ENCODE results near the gene ERMP1.
A peak's percentile ranks its signal among the peaks of the same experiment; 100 is the strongest.

ERMP1 gene

GRCh38 chr9:5750569-5750968, 82.3 kb downstream of the ERMP1 start:
- Histone ChIP-seq H3K36me3 (replicated peaks; ENCODE audit: insufficient read depth, low read length) (no peaks in the 10 kb centered on the region), H3K4me1 (ENCODE audit: low read length) (peaks cover 15% of the 10 kb centered on the region), H3K9ac (ENCODE audit: low read length) (no peak overlapping the region; the same call in 1 of the 2 replicates), H3K9me2 (replicated peaks; ENCODE audit: insufficient read depth, low read length) (no peaks in the 10 kb centered on the region), H4K20me1 (ENCODE audit: insufficient read depth, low read length) (no peaks in the 10 kb centered on the region), H3F3A (ENCODE audit: insufficient read depth, low read length) (peaks cover 11% of the 10 kb centered on the region; the same call in 1 of the 2 replicates), H3K27me3 (replicated peaks; ENCODE audit: insufficient read depth, low read length) (no peaks in the 10 kb centered on the region), H3K4me3 (ENCODE audit: low read length) (no peak overlapping the region), H3K27ac (ENCODE audit: low read length) (peak overlapping the region; percentile 55; the same call in 1 of the 2 replicates), H3K79me2 (ENCODE audit: low read length) (peaks cover 5% of the 10 kb centered on the region; the same call in 1 of the 2 replicates), H3K4me2 (ENCODE audit: low read depth, low read length) (peak overlapping the region; percentile 22; the same call in 1 of the 2 replicates), H2AFZ (ENCODE audit: low read length) (no peak overlapping the region), H3K9me3 (replicated peaks; ENCODE audit: insufficient read depth, low read length) (no peaks in the 10 kb centered on the region)
- DNase-seq = peak; percentile 46
- no peak for TF ChIP-seq EZH2 (optimal IDR thresholded peaks at IDR 0.05; ENCODE audit: low read depth, low read length)
- TF ChIP-seq EZH2phosphoT487 (IDR thresholded peaks at IDR 0.05; ENCODE audit: low read length) = no peak
- TF ChIP-seq CTCF (IDR thresholded peaks at IDR 0.05; ENCODE audit: low read length) = no peak

- Histone ChIP-seq H3K27ac (ENCODE audit: low read length) (no peak overlapping the region), H3K9me3 (replicated peaks; ENCODE audit: insufficient read depth, low read length) (no peaks in the 10 kb centered on the region), H3K4me2 (ENCODE audit: low read depth, low read length) (no peak overlapping the region), H2AFZ (ENCODE audit: low read length) (no peak overlapping the region), H3K36me3 (replicated peaks; ENCODE audit: insufficient read depth, low read length) (no peaks in the 10 kb centered on the region), H3K79me2 (ENCODE audit: low read length) (peaks cover 5% of the 10 kb centered on the region; the same call in 1 of the 2 replicates), H3F3A (ENCODE audit: insufficient read depth, low read length) (peaks cover 11% of the 10 kb centered on the region; the same call in 1 of the 2 replicates), H3K4me1 (ENCODE audit: low read length) (peaks cover 11% of the 10 kb centered on the region), H3K4me3 (ENCODE audit: low read length) (no peak overlapping the region), H3K9ac (ENCODE audit: low read length) (no peak overlapping the region), H3K27me3 (replicated peaks; ENCODE audit: insufficient read depth, low read length) (no peaks in the 10 kb centered on the region), H3K9me2 (replicated peaks; ENCODE audit: insufficient read depth, low read length) (no peaks in the 10 kb centered on the region), H4K20me1 (ENCODE audit: insufficient read depth, low read length) (no peaks in the 10 kb centered on the region)
- TF ChIP-seq EZH2 (optimal IDR thresholded peaks at IDR 0.05; ENCODE audit: low read depth, low read length) (no peak), EZH2phosphoT487 (IDR thresholded peaks at IDR 0.05; ENCODE audit: low read length) (no peak), CTCF (IDR thresholded peaks at IDR 0.05; ENCODE audit: low read length) (no peak)
- DNase-seq = no peak
These were observed 83.6 kb downstream of the ERMP1 start for GRCh38 chr9:5749306-5749705.

- Histone ChIP-seq H3K9ac (ENCODE audit: low read length) (no peak overlapping the region), H3K4me1 (ENCODE audit: low read length) (peaks cover 11% of the 10 kb centered on the region), H3K9me2 (replicated peaks; ENCODE audit: insufficient read depth, low read length) (no peaks in the 10 kb centered on the region), H2AFZ (ENCODE audit: low read length) (no peak overlapping the region), H3K27ac (ENCODE audit: low read length) (peak overlapping the region; percentile 3; the same call in 1 of the 2 replicates), H3F3A (ENCODE audit: insufficient read depth, low read length) (peaks cover 11% of the 10 kb centered on the region; the same call in 1 of the 2 replicates), H3K27me3 (replicated peaks; ENCODE audit: insufficient read depth, low read length) (no peaks in the 10 kb centered on the region), H3K4me3 (ENCODE audit: low read length) (no peak overlapping the region), H3K79me2 (ENCODE audit: low read length) (peaks cover 5% of the 10 kb centered on the region; the same call in 1 of the 2 replicates), H4K20me1 (ENCODE audit: insufficient read depth, low read length) (no peaks in the 10 kb centered on the region), H3K36me3 (replicated peaks; ENCODE audit: insufficient read depth, low read length) (no peaks in the 10 kb centered on the region; the same call in 1 of the 2 replicates), H3K4me2 (ENCODE audit: low read depth, low read length) (no peak overlapping the region), H3K9me3 (replicated peaks; ENCODE audit: insufficient read depth, low read length) (no peaks in the 10 kb centered on the region)
- TF ChIP-seq CTCF (IDR thresholded peaks at IDR 0.05; ENCODE audit: low read length) (no peak), EZH2 (optimal IDR thresholded peaks at IDR 0.05; ENCODE audit: low read depth, low read length) (no peak), EZH2phosphoT487 (IDR thresholded peaks at IDR 0.05; ENCODE audit: low read length) (no peak)
- DNase-seq = no peak
These were observed 84.5 kb downstream of the ERMP1 start for GRCh38 chr9:5748438-5748837.
